HEK293T (cell line): ENCODE results near the gene ADCY1.

Source experiments
- CTCF ChIA-PET: fragments of 350-600 bp; formaldehyde crosslinking; extraction: SDS; loops from one replicate; lab custom pipeline; 2021; ENCODE audit warnings: antibody characterized with exemption, inconsistent platforms; lab: Yijun Ruan, JAX
- POLR2A ChIA-PET: fragments of 350-600 bp; formaldehyde crosslinking; extraction: SDS; loops from one replicate; lab custom pipeline; 2020; ENCODE audit warnings: antibody characterized with exemption, inconsistent platforms; lab: Yijun Ruan, JAX
- DNase-seq: peaks from one replicate; pipeline ENCODE4 v3.0.0; 2012; ENCODE audit warnings: mixed read lengths; ENCODE audit errors: extremely low spot score
- ARNT ChIP-seq: fragments of 450-650 bp; IDR thresholded peaks from 2 replicates; pipeline ENCODE4 v1.6.1; 2017; ENCODE audit warnings: mild to moderate bottlenecking
- BHLHE40 ChIP-seq: fragments of 450-650 bp; IDR thresholded peaks from 2 replicates; pipeline ENCODE4 v1.6.1; 2016; ENCODE audit warnings: mild to moderate bottlenecking, moderate library complexity, borderline replicate concordance
- CTBP1 ChIP-seq: fragments of 450-650 bp; IDR thresholded peaks from 2 replicates; pipeline ENCODE4 v1.6.1; 2016; ENCODE audit warnings: borderline replicate concordance
- ELF4 ChIP-seq: fragments of 450-650 bp; IDR thresholded peaks from 2 replicates; pipeline ENCODE4 v1.6.1; 2017; ENCODE audit warnings: antibody characterized with exemption
- FOXA1 ChIP-seq: fragments of 450-650 bp; IDR thresholded peaks from 2 replicates; pipeline ENCODE4 v1.6.1; 2016; ENCODE audit warnings: mild to moderate bottlenecking
- FOXK2 ChIP-seq: fragments of 450-650 bp; IDR thresholded peaks from 2 replicates; pipeline ENCODE4 v1.6.1; 2016; ENCODE audit warnings: mild to moderate bottlenecking
- FOXM1 ChIP-seq: fragments of 450-650 bp; IDR thresholded peaks from 2 replicates; pipeline ENCODE4 v1.6.1; 2017; ENCODE audit warnings: mild to moderate bottlenecking, borderline replicate concordance
- HDGF ChIP-seq: fragments of 450-650 bp; IDR thresholded peaks from 2 replicates; pipeline ENCODE4 v1.6.1; 2017; ENCODE audit warnings: antibody characterized with exemption, borderline replicate concordance
- L3MBTL2 ChIP-seq: fragments of 450-650 bp; conservative IDR thresholded peaks from 2 replicates; pipeline ENCODE4 v1.6.1; 2016; ENCODE audit warnings: mild to moderate bottlenecking
- LEF1 ChIP-seq: fragments of 450-650 bp; IDR thresholded peaks from 2 replicates; pipeline ENCODE4 v1.6.1; 2017; ENCODE audit warnings: mild to moderate bottlenecking, borderline replicate concordance
- NFRKB ChIP-seq: fragments of 450-650 bp; IDR thresholded peaks from 2 replicates; pipeline ENCODE4 v1.6.1; 2016; ENCODE audit warnings: mild to moderate bottlenecking, moderate library complexity
- PKNOX1 ChIP-seq: fragments of 450-650 bp; IDR thresholded peaks from 2 replicates; pipeline ENCODE4 v1.6.1; 2016
- SP1 ChIP-seq: fragments of 450-650 bp; IDR thresholded peaks from 2 replicates; pipeline ENCODE4 v1.6.1; 2017
- SUZ12 ChIP-seq: fragments of 450-650 bp; IDR thresholded peaks from 2 replicates; pipeline ENCODE4 v1.6.1; 2016; ENCODE audit warnings: mild to moderate bottlenecking
- TARDBP ChIP-seq: fragments of 450-650 bp; IDR thresholded peaks from 2 replicates; pipeline ENCODE4 v1.6.1; 2016
- ZNF384 ChIP-seq: fragments of 450-650 bp; IDR thresholded peaks from 2 replicates; pipeline ENCODE4 v1.6.1; 2016

The ADCY1 gene

DNA sequence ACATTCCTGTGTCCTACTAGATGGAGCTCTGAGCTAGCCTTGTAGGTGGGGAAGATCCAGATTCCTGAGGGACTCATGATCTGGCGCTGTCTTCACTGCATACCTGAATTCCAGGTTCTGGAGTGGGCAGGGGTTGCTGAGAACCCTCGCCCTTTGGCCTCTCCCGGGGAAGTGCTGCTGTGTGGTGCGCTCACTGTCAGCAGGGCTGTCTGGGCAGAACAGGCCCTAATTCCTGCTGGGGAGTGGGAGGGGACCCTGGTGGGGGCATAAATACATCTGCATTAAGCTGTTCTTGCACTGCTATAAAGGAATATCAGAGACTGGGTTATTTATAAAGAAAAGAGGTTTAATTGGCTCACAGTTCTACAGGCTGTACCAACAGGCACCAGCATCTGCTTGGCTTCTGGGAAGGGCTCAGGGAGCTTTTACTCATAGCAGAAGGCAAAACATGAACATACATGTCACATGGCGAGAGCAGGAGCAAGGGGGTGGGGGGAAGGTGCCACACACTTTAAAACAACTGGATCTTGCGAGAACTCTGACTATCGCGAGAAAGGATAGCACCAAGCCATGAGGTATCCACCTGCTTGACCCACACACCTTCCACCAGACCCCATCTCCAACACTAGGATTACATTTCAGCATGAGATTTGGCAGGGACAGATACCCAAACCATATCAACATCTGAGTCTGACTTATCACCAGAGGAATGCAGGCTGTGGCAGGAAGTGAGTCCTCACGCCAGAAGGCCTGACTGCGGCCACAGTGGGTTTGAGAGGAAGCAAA, 115.0 kb downstream of the ADCY1 start:
- no peak for DNase-seq
- no peak for TF ChIP-seq BHLHE40
- no peak for TF ChIP-seq FOXK2
- TF ChIP-seq ARNT, result no peak
- TF ChIP-seq LEF1, result no peak
- no peak for TF ChIP-seq CTBP1
- TF ChIP-seq NFRKB, result no peak
- no peak for TF ChIP-seq PKNOX1
- TF ChIP-seq FOXM1, result no peak
- no peak for TF ChIP-seq SP1
- TF ChIP-seq SUZ12, result no peak
- TF ChIP-seq HDGF, result no peak
- no peak for TF ChIP-seq ZNF384
- POLR2A ChIA-PET, result no interaction called here
- CTCF ChIA-PET, result no interaction called here

DNA sequence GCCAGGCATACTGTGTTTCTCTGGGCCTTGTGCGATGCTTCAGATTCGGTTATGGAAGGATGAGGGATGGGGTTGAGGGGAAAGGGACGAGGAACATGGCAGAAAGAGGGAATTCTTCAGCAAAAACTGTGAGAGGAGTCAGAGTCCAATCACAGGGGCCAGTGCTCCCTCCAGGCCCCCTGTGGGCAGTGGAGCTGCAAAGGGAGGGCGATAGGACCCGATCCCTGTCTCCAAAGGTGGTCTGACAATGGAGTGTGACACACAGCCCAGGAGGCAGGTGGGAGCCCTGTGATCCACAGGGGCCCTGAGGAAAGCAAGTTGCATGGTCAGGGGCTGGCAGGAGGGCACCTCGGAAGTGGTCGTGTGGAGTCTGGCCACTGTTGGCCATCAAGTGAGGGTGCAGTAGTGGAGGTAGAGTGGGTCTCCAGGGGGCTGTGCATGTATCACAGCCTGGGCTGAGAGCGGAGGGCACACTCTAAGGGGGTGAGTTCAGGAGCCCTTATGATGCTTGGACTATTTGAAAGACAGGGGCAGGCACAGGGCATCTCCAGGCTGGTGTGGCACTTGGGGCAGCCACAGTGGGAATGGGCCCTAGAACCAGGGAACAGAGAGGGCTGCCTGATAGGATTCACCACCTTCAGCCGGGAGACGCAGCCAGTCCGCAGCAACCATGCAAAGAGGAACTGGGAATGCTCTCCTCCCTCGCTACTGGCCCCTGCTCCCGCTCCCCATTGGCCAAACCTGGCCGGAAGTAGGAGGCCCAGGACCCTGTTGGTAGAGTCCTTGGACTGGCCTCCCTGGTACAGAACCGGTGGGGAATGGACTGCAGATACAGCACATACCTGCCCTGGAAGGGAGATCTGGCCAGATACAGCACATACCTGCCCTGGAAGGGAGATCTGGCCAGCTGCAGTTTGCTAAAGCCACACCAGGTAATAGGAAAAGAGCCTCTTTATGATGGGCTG, 115.9 kb downstream of the ADCY1 start:
- no peak for DNase-seq
- CTCF ChIA-PET, result no interaction called here
- POLR2A ChIA-PET, result no interaction called here
- no peak for TF ChIP-seq CTBP1
- no peak for TF ChIP-seq HDGF
- no peak for TF ChIP-seq PKNOX1
- no peak for TF ChIP-seq L3MBTL2
- no peak for TF ChIP-seq LEF1
- no peak for TF ChIP-seq ELF4
- TF ChIP-seq NFRKB, result no peak
- no peak for TF ChIP-seq TARDBP

GRCh38 chr7:45690762-45691150, 116.6 kb downstream of the ADCY1 start:
- POLR2A ChIA-PET, result no interaction called here
- CTCF ChIA-PET, result no interaction called here
- DNase-seq, result no peak
- TF ChIP-seq LEF1 (no peak), FOXM1 (no peak), FOXA1 (no peak), NFRKB (no peak), ZNF384 (no peak), HDGF (no peak), ARNT (no peak), SP1 (no peak), BHLHE40 (no peak), PKNOX1 (no peak), TARDBP (no peak), ELF4 (no peak), L3MBTL2 (no peak), FOXK2 (no peak)

- TF ChIP-seq NFRKB (no peak), TARDBP (no peak), LEF1 (no peak), L3MBTL2 (no peak), ARNT (no peak), HDGF (no peak), SUZ12 (no peak), PKNOX1 (no peak), FOXA1 (no peak), SP1 (no peak)
- DNase-seq, result no peak
- ChIA-PET POLR2A (no interaction called here), CTCF (no interaction called here)
These were observed 117.0 kb downstream of the ADCY1 start for GRCh38 chr7:45691155-45691656.

DNA sequence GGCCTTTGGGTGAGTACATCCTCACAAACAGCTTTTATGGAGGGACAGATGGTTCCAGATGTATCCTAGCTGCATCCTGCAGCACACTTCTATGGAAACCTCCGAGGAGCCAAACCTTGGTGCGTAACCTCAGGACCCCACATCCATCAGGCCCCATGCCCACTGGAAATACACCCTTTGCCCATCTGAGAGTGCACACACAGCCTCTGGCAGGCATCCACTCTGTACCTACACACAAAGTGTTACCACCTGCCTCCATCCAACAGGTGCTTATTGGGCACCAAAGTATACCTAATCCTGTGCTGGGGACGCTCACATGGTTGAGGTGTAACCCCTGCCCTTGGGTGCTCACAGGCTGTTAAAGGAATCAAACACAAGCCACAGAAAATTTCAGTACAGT, 117.9 kb downstream of the ADCY1 start:
- TF ChIP-seq LEF1 (no peak), SUZ12 (no peak), ARNT (no peak), ZNF384 (no peak), L3MBTL2 (no peak), FOXA1 (no peak), BHLHE40 (no peak), NFRKB (no peak), HDGF (no peak), FOXK2 (no peak), CTBP1 (no peak), SP1 (no peak), TARDBP (no peak), ELF4 (no peak), PKNOX1 (no peak), FOXM1 (no peak)
- DNase-seq, result no peak
- POLR2A ChIA-PET, result no interaction called here
- CTCF ChIA-PET, result no interaction called here
